ENCODE measurements around the gene TBL1XR1.

DNA sequence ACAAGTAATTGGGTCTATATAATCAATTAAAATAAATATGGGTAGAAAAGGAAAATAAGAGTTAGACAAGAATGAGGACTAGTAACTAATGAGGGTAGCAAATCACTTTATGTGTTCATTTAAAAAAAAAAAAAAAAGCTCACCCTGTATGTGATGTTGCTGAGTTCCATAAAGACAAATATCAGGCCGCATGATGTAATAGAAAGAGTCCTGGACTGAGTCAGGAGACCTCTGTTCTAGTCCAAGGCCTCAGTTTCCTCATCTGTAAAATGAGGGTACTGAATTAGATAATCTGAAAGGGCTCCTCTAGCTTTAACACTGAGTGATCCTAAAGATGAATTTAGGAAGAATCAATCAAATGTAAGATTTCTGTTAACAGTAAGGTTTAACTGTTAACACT lies 117.6 kb downstream of the TBL1XR1 start:
- TF ChIP-seq, protein P1, sequence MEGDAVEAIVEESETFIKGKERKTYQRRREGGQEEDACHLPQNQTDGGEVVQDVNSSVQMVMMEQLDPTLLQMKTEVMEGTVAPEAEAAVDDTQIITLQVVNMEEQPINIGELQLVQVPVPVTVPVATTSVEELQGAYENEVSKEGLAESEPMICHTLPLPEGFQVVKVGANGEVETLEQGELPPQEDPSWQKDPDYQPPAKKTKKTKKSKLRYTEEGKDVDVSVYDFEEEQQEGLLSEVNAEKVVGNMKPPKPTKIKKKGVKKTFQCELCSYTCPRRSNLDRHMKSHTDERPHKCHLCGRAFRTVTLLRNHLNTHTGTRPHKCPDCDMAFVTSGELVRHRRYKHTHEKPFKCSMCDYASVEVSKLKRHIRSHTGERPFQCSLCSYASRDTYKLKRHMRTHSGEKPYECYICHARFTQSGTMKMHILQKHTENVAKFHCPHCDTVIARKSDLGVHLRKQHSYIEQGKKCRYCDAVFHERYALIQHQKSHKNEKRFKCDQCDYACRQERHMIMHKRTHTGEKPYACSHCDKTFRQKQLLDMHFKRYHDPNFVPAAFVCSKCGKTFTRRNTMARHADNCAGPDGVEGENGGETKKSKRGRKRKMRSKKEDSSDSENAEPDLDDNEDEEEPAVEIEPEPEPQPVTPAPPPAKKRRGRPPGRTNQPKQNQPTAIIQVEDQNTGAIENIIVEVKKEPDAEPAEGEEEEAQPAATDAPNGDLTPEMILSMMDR (IDR thresholded peaks at IDR 0.05) = no peak
- TF ChIP-seq EZH2 (IDR thresholded peaks at IDR 0.05) (no peak), EZH2phosphoT487 (IDR thresholded peaks at IDR 0.05) (no peak)

Data from neural progenitor cell (in vitro differentiated cells).